Stimulated activated CD8-positive, alpha-beta memory T cell treated with anti-CD3 and anti-CD28 coated beads, Interleukin-4, amount 100 ng/mL, for 48 hours (primary cell): ENCODE results near the gene GALM.
"Not testable (repeated sequence)": the region's sequence is repeated elsewhere in the genome, so short reads cannot be mapped to it uniquely, and the experiment has no call there.

Experiments
- DNase-seq: peaks from one replicate; pipeline ENCODE4 v3.0.0-alpha.2; 2020

The GALM gene

DNA sequence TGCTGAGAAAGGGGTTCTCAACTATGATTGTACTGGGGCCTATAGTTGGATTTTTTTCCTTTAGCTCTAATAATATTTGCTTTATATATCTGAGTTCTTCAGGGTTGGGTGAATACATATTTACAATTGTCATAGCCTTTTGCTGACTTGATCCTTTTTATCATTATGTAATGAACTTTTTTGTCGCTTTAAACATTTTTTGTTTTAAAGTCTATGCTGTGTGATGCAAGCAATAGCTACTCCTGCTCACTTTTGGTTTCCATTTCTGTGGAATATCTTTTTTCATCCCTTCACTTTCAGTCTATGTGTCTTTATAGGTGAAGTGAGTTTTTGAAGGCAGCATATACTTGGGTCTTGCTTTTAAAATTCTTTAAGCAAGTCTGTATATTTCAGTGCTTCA lies 49.0 kb downstream of the GALM start:
- DNase-seq: not testable (repeated sequence)

GRCh38 chr2:38716185-38716584 lies 50.3 kb downstream of the GALM start:
- no peak for DNase-seq

DNA sequence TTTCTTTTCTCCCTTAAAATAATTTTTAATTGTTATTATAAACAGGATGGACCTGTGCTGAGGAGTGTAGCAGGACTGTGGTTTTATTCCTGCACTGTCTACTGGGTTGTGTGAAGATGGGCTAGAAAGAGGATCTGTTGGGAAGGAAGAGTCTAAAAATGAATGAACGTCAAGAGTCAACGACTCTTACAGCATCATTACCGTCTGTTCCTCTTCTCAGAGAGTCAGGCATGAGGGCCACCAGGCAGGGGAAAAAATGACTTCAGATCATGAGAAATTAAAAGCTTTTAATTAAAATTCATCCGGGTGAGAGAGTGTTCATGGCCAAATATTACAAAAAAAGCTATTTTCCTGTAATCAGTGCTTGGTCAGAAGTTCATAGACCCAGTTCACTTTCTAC lies 52.7 kb downstream of the GALM start:
- no peak for DNase-seq

GRCh38 chr2:38719706-38720105 lies 53.8 kb downstream of the GALM start:
- no peak for DNase-seq

- DNase-seq: no peak
Measured at GRCh38 chr2:38720613-38721241, 54.8 kb downstream of the GALM start.

- peak; percentile 76 for DNase-seq
Measured at GRCh38 chr2:38722271-38723061, 56.6 kb downstream of the GALM start.

GRCh38 chr2:38723173-38723572 lies 57.3 kb downstream of the GALM start:
- peak; percentile 35 for DNase-seq

DNA sequence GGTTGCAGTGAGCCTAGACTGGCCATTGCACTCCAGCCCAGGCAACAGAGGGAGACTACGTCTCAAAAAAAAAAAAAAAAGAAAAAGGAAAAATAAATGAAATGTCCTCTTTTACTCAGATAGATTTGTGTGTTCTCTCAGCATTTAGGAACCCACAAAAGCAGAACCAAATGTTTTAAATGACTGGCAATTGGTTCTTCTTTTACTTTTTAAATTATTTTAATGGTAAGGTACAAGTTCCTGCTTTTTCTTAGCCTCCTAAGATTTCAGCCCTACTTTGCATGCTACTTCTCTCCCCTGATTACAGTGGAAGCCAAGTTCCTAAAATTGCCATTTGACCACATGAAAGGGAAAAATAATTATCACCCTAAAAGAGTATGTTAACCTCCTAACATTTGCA lies 61.7 kb downstream of the GALM start:
- DNase-seq: no peak

DNA sequence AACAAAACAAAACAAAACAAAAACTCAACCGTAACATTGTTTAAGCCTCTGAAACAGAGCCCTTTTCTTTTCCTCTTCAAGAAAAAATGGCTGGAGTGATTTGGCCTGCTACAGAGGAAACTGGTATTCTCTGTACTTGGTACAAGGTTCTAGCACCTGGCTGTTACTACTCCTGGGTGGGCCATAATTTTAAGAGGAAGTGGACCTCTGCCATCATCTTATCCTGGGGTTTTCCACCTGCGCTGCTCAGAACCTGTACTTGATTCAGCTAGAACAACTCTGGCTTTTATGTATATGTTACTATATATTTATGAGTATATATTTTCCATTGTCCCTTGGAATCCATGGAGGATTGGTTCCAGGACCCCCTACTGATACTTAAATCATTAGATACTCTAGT lies 62.8 kb downstream of the GALM start:
- DNase-seq: no peak

DNA sequence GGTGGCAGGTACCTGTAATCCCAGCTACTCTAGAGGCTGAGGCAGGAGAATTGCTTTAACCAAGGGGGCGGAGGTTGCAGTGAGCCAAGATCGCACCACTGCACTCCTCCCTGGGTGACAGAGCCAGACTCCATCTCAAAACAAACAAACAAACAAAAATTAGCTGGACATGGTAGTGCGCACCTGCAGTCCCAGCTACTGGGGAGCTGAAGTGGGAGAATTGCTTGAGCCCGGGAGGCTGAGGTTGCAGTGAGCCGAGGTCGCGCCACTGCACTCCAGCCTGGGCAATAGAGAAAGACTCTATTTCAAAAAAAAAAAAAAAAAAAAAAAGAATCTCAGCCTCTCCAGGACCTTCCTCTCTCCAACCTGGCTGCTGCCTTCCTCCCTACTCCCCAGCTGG lies 65.2 kb downstream of the GALM start:
- no peak for DNase-seq

GRCh38 chr2:38731684-38732221 lies 65.8 kb downstream of the GALM start:
- no peak for DNase-seq

GRCh38 chr2:38733300-38733971 lies 67.5 kb downstream of the GALM start:
- DNase-seq: no peak

- no peak for DNase-seq
Measured at GRCh38 chr2:38734299-38735058, 68.6 kb downstream of the GALM start.

DNA sequence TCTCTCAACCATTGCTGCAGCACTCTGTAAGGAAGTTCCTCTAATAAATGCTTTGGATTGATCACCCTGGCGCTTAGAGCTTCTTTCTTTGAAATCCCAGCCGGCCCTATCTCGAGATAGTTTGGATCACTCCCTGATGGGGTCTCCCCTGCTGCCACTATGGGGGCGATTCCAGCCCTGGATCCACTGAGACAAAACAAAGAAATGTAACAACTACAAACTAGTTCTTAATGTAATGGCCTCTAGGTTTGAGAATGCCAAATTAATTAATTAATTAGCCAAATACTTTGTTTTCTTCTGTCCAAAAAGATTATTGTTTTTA lies 70.0 kb downstream of the GALM start:
- no peak for DNase-seq

DNA sequence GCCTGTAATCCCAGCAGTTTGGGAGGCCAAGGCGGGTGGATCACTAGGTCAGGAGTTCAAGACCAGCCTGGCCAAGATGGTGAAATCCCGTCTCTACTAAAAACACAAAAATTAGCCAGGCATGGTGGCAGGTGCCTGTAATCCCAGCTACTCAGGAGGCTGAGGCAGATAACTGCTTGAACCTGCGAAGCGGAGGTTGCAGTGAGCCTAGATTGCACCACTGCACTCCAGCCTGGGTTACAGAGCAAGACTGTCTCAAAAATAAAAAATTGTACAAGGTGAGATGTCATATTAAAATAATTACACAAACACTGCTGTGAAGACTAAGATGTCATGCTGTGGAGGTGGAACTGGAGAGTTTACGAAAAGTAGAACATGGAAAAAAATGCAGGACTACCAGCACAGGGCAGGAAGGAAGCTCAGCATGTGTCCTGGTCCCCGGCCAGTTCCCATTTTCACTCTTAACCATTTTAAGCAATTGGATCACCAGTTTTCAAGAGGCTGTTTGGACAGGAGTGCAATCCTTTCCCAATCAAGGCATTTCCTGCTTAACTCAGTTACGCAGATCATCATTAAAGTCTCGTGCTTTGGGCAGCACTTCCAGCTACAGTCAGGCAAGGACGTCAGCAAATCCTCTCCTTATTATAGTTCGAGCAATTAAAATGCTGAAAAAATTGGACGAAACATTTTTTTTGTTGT lies 71.2 kb downstream of the GALM start:
- peak; percentile 18 for DNase-seq

GRCh38 chr2:38737925-38738324 lies 72.0 kb downstream of the GALM start:
- DNase-seq: no peak

DNA sequence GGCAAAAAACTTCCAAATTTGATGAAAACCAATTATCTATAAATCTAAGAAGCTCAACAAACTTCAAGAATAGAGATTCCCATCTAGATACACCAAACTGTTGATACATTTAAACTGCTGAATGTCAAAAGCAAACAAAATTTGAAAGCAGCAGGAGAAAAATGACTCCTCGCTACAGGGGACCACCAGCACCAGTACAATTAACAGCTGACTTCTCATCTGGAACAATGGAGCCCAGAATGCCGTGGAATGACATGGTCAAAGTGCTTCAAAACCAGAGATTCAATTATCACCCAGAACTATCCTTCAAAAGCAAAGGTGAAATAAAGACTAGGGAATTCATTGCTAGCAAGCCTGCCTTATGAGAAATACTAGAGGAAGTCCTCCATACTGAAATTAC lies 73.6 kb downstream of the GALM start:
- DNase-seq: no peak

GRCh38 chr2:38740851-38741731 lies 75.2 kb downstream of the GALM start:
- no peak for DNase-seq

DNA sequence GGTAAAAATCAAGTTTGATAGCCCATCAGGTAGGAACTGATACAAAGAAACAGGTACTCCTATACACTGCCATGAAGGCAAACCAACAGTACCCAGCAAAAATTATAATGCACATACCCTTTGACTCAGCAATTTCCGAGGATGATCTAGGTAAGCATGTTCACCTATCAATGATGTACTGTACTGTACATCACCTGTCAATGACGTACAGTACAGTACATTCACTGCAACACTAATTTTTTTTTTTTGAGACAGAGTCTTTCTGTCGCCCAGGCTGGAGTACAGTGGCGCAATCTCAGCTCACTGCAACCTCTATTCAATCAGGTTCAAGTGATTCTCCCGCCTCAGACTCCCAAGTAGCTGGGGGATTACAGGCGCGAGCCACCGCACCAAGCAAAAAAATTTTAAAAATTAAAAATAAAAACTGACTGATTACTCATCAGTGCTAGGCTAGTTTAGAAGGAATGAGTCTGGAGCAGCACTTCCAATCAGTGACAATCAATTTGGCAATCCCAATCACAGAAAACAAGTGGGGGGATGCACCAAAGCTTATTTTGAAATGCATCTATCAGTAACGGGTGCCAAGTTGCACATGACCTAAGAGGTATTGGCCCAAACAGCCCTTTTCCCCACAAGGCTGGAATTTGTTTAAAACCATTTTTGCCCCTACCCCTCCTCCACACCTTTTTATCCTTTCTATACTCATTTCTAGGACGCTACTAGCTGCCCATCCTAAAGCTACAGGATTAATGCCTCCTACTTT lies 77.1 kb downstream of the GALM start:
- no peak for DNase-seq

DNA sequence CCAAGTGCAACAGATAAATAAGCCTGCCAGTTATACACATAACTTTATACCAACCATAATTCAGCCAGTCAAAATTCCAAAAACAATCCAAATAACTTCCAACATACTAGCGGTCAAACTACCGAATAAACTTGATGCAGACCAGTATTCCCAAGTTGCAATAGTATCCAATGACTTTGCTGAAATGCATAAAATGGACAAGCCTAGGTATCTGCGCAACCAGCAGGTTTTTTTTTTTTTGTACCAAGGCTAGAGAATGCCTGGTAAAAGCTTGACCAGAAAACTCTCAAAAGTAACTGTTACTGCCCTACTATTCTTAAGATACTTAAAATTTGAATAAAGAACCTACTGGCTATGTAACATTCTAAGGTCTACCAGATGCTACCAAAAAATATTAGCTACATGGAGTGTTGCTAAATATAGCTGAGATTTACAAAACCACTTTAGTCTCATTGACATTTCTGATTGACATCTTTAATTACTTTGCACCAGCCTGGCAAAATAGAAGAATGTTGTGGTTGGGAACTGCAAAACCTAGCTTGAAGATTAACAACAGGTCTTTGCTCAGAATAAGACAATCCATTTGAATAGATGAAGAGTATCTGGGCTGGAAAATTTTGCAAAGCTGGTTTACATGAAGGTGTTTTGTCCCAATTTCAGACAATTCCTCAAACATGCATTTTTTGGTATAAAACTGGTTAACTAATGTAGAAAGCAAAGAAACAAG lies 77.9 kb downstream of the GALM start:
- no peak for DNase-seq
